Medulla oblongata (tissue), 1 donor: ENCODE data around the gene ING2.

ENCODE experiments used
- DNase-seq: peaks from one replicate; pipeline ENCODE4 v3.0.0-alpha.2; 2015; ENCODE audit errors: extremely low spot score

Gene ING2

DNA sequence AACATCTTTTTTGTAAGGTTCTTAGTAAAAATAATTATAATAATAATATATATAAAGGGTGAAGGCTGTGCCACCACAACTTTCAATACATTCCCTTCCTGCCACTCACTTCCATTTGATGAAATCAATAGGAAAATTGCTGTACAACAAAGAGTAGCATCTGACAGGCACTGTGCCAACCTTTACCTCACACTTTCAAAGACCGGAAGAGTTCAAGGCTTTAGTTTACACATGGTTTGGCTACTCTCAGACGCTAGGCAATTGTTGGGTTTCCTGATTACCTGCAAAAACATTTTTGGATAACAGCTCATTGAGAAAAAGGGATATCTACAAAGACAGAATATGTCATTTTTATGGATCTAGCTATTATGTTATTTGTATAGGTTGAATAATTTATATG is 5.5 kb upstream of the ING2 start:
- no peak for DNase-seq

DNA sequence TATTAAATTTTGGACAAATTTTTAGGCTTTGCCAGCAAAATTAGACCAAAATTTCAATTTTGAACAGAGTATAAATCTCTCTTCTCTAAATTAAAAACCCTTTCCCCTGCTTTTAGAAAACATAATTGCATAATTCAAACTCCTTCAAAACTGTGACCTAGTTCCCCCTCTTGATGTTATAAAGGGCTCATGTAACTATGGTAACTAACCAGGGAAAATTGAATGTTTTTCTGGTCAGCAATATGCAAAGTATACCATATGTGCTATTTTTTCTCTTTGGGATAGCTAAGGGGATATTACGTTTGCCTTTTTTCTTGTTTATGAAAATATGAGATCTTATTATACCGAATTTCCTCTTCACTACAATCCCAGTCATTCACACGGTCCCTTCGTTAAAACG is 5.1 kb upstream of the ING2 start:
- no peak for DNase-seq

- DNase-seq = no peak
Measured at GRCh38 chr4:183503497-183504063, 1.3 kb upstream of the ING2 start.

GRCh38 chr4:183504064-183504929 is 561 bp upstream of the ING2 start:
- DNase-seq = peak; percentile 98

- peak; percentile 95 for DNase-seq
Measured at GRCh38 chr4:183505611-183506388, 942 bp downstream of the ING2 start.

- DNase-seq = no peak
Measured at GRCh38 chr4:183506389-183506735, 1.5 kb downstream of the ING2 start.

DNA sequence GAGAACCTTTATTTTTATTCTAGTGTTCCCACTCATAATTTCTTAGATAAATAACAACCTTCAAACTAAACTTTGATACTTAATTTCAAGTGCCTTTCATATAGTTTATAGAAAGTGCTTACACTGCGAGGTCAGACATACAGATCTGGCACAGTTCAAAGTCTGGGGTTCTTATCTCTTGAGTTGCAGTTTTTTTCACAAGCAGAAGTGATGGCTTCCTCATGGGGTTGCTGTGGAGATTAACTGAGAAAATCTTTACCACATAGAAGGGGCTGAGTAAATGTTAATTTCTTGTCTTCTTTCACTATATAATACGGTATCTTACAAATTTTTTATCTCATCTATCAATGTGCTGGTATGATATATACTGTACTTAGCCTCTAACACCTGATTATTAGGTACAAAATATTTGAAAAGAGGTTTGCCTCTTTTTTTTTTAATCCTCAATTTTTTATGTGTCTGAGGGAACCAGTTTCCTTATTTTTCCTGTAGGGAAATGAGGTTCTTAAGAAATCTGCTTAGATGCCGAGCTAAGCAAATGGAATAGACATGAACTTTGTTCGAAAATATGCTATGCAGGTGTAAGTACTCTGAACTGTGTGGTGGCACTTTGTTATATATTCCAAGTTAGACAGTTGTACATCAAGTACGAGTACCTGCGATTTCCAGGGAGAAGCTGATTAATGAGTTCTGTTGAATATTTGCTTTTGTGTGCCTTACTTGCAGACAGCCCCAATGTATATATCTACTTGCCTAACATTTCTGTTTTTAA is 3.3 kb downstream of the ING2 start:
- no peak for DNase-seq

DNA sequence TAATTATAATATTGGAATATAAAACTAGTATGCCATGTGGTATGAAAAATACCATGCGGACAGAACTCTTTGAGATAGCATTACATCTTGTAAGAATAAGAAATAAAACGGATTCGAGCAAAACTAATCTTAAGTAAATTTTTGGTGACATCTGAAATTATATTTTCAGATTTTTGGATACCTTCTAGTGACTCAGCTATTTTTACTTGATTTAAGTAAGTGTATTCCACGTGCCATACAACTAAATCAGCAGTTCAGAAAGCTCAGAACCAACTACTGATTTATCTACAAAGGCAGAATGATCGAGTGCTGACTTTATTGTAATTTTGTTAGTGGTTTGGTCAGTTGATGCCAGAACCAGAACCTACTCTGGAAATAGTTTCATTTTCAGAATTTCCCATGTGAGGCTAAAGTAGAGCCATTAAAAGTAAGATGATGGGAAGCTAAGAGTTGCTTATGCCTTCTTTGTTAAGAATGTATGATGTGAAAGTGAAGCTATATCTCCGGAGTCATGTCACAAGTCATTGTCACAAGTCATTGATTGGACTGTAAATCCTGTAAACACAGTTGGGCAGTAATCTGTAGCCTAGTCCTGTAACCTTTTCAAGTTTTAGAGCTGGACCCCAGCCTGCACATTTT is 4.0 kb downstream of the ING2 start:
- no peak for DNase-seq

- DNase-seq = no peak
Measured at GRCh38 chr4:183515411-183515810, 10.6 kb downstream of the ING2 start.

DNA sequence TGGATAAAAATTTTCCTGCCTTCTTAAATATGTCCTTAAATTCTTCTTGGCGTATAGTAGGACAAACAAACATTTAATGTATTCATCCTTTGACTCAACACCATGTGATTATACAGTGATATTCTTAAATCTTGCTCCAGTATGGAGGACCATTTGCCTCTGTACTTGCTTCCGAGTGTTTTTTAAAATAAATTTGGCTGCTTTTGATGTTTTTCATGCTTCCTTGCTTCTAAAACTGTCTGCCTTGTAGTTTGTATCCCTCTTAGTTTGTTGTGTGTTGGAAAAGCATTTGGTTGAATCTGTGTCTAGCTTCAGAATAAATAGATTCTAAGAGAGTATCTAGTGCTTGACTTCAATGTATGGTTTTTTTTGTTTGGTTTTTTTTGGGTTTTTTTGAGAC is 12.3 kb downstream of the ING2 start:
- no peak for DNase-seq

- no peak for DNase-seq
Measured at GRCh38 chr4:183517781-183518180, 12.9 kb downstream of the ING2 start.

DNA sequence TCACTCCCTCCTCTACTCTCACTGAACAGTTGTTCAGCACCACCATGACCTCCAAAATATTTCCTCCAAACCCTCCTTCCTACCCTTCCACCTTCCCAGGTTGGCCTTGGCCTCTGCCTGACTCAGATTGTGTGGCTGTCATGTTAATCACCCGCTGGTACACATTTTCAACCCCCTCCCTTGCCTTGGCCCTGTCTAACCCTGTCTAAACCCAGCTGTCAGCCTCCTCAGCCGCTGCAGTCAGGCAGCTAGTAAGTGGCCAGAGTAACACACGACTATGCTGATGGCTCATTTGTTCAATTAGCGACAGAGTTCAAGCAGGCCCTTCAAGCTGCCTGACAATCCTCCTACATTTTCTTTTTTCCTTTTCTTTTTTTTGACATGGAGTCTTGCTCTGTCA is 18.0 kb downstream of the ING2 start:
- no peak for DNase-seq

- DNase-seq = no peak
Measured at GRCh38 chr4:183527326-183527725, 22.5 kb downstream of the ING2 start.

- DNase-seq = no peak
Measured at GRCh38 chr4:183532821-183533220, 28.0 kb downstream of the ING2 start.

- no peak for DNase-seq
Measured at GRCh38 chr4:183533698-183534097, 28.8 kb downstream of the ING2 start.

DNA sequence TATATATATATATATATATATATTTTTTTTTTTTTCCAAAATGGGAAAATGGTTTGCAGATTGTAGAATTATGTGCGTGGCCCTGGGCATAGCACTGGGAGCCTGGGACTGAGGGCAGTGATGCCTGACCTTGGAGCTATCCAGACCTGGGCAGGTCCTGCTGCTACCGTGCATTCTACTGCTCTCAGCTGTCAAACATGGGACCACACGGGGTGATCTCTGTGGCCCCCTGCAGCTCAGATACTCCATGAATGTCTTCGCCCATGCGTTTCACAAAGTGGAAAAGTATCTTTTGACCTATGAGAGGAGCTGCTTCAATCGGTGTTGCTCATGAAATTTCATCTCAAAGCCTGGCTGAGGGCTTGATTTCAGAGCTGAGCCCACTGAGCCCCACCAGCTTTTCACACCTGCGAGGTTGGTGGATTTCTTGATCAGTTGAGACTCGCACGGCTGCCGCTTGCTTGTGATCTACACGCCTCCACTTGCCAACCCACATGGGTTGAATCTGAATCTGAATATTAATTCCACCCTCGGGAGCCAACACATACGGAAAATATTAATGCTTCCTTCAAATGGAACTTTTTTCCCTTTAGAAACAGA is 35.7 kb downstream of the ING2 start:
- DNase-seq = no peak

GRCh38 chr4:183541010-183541751 is 36.3 kb downstream of the ING2 start:
- no peak for DNase-seq

DNA sequence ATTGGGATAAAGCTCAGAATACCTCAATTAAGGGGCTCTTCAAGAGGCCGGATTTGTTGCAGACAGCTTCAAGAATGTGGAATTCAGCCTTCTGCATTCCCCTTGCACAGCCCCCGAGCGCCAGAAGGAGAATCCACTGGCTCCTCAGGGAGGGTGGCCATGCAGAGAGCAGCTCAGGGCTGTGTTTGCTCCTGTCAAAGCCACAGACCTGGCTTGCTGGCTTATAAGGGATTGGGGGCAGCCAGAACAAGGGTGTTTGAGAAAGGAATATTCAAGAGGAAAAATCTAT is 36.8 kb downstream of the ING2 start:
- DNase-seq = no peak

DNA sequence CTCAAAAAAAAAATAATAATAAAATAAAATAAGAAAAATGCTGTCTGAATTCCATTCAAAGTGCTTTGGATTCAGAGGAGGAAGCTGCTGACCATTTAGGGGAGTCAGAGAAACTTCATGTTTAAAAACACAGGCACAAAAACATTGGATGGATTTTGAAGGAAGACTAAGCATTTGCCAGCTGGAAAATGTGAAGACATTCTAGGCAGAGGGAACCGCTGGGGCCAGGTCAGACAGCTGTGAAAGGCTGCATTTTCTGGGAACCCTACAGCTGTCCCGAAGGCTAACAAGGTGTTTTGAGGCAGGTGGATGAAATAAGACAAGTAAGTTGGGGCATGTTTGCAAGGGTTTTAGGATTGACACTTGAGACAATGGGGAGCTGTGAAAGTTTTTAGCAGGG is 38.6 kb downstream of the ING2 start:
- no peak for DNase-seq

- DNase-seq = no peak
Measured at GRCh38 chr4:183544109-183544508, 39.3 kb downstream of the ING2 start.

DNA sequence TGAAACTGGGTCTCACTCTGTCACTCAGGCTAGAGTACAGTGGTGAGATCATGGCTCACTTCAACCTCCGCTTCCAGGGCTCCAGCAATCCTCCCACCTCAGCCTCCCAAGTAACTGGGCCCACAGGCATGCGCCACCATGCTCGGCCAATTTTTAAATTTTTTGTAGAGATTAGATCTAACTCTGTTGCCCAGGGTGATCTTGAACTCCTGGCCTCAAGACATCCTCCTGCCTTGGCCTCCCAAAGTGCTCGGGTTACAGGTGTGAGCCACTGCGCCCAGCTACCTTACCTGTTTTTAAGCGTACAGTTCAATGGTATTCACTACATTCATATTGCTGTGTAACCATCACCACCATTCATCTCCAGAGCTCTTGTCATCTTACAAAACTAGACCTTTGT is 41.5 kb downstream of the ING2 start:
- DNase-seq = no peak
